ENCODE measurements around the gene TSPAN11. TPM values are rescaled to one million over a fixed set of nuclear protein-coding genes. Genes with fewer than 3 reads are reported as not detected.

TSPAN11 gene
- total RNA-seq, 2 donors from 2014 or later, result 2.5 to 4.1 TPM

DNA sequence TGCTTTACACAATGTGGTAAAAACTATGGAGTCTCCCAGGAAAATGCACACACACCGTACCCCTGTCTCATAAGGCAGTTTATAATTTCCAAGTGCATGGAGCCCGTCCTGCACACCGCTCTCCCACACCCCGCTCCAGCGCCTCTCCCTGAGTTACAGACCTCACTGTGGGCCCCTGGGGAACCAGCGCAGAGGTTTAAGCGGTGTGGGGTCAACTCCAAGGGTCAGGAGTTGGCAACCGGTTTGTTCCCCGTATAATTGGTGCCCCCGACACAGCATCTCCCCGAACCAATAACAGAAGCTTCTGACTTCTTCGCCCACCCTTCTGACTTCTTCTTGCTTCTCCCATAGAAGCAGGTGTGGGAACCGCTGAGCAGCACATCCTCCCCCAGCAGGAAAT is 88.7 kb downstream of the TSPAN11 start:
- no peak for DNase-seq (ENCODE audit: low spot score)
- no peaks in the 10 kb centered on the region for H3K4me1 ChIP-seq

DNA sequence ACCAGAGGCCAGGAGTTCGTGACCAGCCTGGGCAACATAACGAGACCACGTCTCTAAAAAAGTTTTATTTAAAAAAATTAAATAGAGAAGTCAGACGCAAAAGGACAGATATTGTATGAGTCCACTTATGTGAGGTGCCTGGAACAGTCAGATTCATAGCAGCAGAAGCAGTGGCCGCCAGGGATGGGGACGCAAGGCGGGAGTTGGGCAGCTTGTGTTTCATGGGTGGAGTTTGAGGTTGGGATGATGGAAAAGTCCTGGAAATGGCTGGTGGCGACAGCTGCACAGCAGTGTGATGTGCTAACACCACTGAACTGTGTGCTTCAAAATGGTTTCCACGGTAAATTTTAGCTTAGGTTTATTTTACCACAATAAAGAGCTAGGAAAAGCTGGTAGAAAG is 89.5 kb downstream of the TSPAN11 start:
- no peak overlapping the region for H3K4me3 ChIP-seq
- no peak for DNase-seq (ENCODE audit: low spot score)
- TF ChIP-seq, protein P1, sequence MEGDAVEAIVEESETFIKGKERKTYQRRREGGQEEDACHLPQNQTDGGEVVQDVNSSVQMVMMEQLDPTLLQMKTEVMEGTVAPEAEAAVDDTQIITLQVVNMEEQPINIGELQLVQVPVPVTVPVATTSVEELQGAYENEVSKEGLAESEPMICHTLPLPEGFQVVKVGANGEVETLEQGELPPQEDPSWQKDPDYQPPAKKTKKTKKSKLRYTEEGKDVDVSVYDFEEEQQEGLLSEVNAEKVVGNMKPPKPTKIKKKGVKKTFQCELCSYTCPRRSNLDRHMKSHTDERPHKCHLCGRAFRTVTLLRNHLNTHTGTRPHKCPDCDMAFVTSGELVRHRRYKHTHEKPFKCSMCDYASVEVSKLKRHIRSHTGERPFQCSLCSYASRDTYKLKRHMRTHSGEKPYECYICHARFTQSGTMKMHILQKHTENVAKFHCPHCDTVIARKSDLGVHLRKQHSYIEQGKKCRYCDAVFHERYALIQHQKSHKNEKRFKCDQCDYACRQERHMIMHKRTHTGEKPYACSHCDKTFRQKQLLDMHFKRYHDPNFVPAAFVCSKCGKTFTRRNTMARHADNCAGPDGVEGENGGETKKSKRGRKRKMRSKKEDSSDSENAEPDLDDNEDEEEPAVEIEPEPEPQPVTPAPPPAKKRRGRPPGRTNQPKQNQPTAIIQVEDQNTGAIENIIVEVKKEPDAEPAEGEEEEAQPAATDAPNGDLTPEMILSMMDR (IDR thresholded peaks at IDR 0.05), result no peak
- no peaks in the 10 kb centered on the region for H3K4me1 ChIP-seq
- H3K36me3 ChIP-seq, result no peaks in the 10 kb centered on the region
- no peak overlapping the region for H3K27ac ChIP-seq
- H3K9me3 ChIP-seq, result no peaks in the 10 kb centered on the region
- no peaks in the 10 kb centered on the region for H3K27me3 ChIP-seq

More for the DNA sequence above, 88.7 kb downstream of the TSPAN11 start:
- no peaks in the 10 kb centered on the region for H3K9me3 ChIP-seq
- H3K27ac ChIP-seq, result no peak overlapping the region
- no peak overlapping the region for H3K4me3 ChIP-seq
- no peaks in the 10 kb centered on the region for H3K36me3 ChIP-seq
- TF ChIP-seq, protein P1 (IDR thresholded peaks at IDR 0.05), result no peak
- H3K27me3 ChIP-seq, result no peaks in the 10 kb centered on the region

DNA sequence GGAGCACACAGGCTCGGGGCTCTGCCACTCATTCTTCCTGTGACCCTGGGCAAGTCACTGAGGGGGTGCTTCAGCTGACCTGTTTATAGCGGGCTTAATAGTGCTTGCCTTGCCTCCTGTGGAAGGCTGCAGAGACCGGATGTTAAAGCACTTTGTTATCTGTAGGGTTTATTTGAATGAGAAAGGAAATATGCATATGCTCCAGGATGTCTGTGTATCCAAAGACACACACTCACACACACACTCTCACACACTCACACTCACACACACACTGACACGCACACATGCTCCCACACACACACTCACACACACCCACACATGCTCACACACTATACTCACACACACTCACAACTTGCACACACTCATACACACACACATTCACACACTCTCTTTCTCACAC is 91.0 kb downstream of the TSPAN11 start:
- no peak for DNase-seq (ENCODE audit: low spot score)
- no peak overlapping the region for H3K4me3 ChIP-seq

DNA sequence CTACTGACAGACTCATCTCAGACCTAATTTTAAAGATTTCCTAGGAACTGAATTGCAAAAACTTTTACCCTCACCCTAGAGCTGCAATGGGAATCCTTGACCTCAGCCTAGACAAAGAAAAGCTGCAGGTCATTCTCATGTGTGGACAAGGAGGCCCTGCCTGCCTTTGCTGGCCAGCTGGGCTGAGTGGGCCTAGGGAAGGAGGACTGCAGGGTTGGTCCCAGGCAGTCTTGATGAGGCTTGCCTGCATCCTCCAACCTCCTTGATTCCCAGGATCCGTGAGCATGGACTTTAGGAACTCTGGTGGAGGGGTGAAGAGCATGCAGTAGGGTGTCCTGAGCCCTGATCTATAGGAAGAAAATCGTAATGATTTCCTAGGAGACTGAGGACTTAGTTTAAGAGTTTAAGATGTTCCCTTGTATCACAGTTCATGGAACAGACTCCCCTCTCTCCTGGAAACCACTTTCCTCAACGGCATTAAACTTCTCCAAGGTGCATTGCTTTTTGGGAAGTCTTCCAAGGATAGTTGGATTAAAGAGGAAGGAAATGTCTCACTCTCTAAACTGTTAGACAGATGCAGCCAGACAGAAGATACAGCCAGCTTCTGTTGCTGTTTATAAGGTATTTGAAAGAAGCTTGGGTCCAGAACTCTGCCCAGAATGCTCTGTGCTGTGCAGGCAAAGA is 91.7 kb downstream of the TSPAN11 start:
- DNase-seq (ENCODE audit: low spot score), result no peak
- Histone ChIP-seq H3K9me3 (no peaks in the 10 kb centered on the region), H3K27me3 (no peaks in the 10 kb centered on the region), H3K4me1 (no peaks in the 10 kb centered on the region), H3K36me3 (no peaks in the 10 kb centered on the region), H3K27ac (no peak overlapping the region), H3K4me3 (no peak overlapping the region)
- TF ChIP-seq, protein P1 (IDR thresholded peaks at IDR 0.05), result no peak

More for the DNA sequence above, 91.0 kb downstream of the TSPAN11 start:
- no peaks in the 10 kb centered on the region for H3K27me3 ChIP-seq
- TF ChIP-seq, protein P1 (IDR thresholded peaks at IDR 0.05), result no peak
- no peaks in the 10 kb centered on the region for H3K4me1 ChIP-seq
- no peaks in the 10 kb centered on the region for H3K36me3 ChIP-seq
- no peaks in the 10 kb centered on the region for H3K9me3 ChIP-seq
- H3K27ac ChIP-seq, result no peak overlapping the region

DNA sequence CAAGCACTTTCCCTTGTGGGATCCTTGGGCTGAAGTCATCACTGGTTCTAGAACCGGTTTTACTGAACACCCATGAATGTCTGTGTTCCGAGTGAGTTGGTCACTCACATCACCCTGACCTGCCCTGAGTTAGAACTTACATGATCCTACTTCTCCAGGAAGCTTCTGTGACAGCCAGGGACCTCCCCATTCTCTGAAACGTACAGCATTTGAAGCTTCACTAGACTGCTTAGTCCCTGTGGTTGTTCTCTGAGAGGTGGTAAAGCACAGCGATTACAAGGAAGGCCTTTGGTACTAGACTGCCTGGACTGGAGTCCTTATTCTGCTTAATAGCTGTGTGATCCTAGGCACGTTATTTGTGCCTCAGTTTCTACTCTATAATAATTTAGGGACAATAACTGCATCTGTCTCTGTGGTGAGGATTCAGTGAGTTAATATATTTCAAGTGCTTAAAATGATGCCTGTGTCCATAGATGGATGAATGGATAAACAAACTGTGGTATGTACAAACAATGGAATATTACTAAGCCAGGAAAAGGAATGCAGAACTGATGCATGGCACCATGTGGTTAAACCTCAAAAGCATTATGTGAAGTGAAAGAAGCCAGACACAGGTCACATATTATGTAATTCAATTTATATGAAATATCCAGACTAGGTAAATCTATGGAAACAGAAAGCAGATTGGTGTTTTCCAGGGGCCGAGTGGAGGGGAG is 92.4 kb downstream of the TSPAN11 start:
- Histone ChIP-seq H3K4me3 (no peak overlapping the region), H3K36me3 (no peaks in the 10 kb centered on the region), H3K4me1 (no peaks in the 10 kb centered on the region), H3K9me3 (no peaks in the 10 kb centered on the region), H3K27ac (no peak overlapping the region), H3K27me3 (no peaks in the 10 kb centered on the region)
- DNase-seq (ENCODE audit: low spot score), result no peak
- TF ChIP-seq, protein P1 (IDR thresholded peaks at IDR 0.05), result no peak

Measured in right atrium auricular region (tissue), 2 donors.